Activated naive CD4-positive, alpha-beta T cell treated with anti-CD3 and anti-CD28 coated beads, Interleukin-2, amount 10 ng/mL, durations not matched to agents 7 days and 5 days (primary cell): ENCODE data around the gene TBX3.
A peak's percentile ranks its signal among the peaks of the same experiment; 100 is the strongest.

Experiments
- CTCF ChIA-PET: fragments of 350-600 bp; sonication (Branson Sonifier 250); formaldehyde crosslinking; loops from one replicate; lab custom pipeline; 2021; ENCODE audit warnings: antibody characterized with exemption; lab: Charles Lee
- DNase-seq: peaks from one replicate; pipeline ENCODE4 v3.0.0-alpha.2; 2020
- H3K27ac Mint-ChIP-seq: one replicate; pipeline ENCODE4 v1.8.0; 2021; ENCODE audit warnings: mild to moderate bottlenecking, moderate library complexity, mixed read lengths
- H3K27me3 Mint-ChIP-seq: one replicate; pipeline ENCODE4 v1.8.0; 2021; ENCODE audit warnings: mild to moderate bottlenecking, mixed read lengths
- H3K36me3 Mint-ChIP-seq: one replicate; pipeline ENCODE4 v1.8.0; 2021; ENCODE audit warnings: mixed read lengths
- H3K4me1 Mint-ChIP-seq: one replicate; pipeline ENCODE4 v1.8.0; 2021; ENCODE audit warnings: mixed read lengths
- H3K4me3 Mint-ChIP-seq: one replicate; pipeline ENCODE4 v1.8.0; 2021; ENCODE audit warnings: mild to moderate bottlenecking, moderate library complexity, mixed read lengths
- H3K9me3 Mint-ChIP-seq: one replicate; pipeline ENCODE4 v1.8.0; 2021; ENCODE audit warnings: mixed read lengths

The TBX3 gene

DNA sequence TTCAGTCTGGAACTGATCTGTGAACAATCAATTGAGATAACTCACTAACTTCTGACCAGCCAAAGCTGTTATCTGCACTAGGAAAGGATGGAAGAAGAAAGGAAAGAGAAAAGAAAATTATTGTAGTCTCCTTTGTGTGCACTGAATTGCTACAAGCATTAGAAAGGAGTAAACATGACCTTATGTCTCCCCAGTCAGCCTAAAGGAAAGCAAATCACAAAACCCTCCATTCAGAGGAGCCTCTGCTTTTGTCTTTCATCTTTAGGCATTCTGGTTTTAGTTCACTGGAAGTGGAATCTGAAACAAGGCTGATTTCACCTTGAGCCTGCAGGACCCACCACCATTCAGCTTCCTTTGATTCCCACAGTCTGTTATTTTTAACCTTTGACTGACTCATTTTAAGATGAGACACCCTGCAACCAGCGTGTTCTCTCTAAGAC is 26.0 kb downstream of the TBX3 start:
- Mint-ChIP-seq H3K4me1 (no peaks in the 10 kb centered on the region), H3K27ac (no peak overlapping the region), H3K36me3 (no peaks in the 10 kb centered on the region), H3K9me3 (no peaks in the 10 kb centered on the region), H3K4me3 (no peak overlapping the region), H3K27me3 (peaks cover 20% of the 10 kb centered on the region)
- CTCF ChIA-PET = no interaction called here
- no peak for DNase-seq

DNA sequence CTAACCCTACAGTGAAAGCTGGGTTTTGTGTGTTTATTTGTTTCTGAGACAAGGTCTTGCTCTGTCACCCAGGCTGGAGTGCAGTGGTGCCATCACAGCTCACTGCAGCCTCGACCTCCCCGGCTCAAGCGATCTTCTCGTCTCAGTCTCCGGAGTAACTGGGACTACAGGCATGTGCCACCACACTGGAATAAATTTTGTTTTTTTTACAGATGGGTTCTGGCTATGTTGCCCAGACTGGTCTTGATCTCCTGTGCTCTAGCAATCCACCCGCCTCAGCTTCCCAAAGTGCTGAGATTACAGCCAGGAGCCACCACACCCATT is 26.4 kb downstream of the TBX3 start:
- Mint-ChIP-seq H3K4me1 (no peaks in the 10 kb centered on the region), H3K9me3 (no peaks in the 10 kb centered on the region), H3K27ac (no peak overlapping the region), H3K4me3 (no peak overlapping the region), H3K36me3 (no peaks in the 10 kb centered on the region), H3K27me3 (peaks cover 15% of the 10 kb centered on the region)
- DNase-seq = no peak
- CTCF ChIA-PET = no interaction called here

DNA sequence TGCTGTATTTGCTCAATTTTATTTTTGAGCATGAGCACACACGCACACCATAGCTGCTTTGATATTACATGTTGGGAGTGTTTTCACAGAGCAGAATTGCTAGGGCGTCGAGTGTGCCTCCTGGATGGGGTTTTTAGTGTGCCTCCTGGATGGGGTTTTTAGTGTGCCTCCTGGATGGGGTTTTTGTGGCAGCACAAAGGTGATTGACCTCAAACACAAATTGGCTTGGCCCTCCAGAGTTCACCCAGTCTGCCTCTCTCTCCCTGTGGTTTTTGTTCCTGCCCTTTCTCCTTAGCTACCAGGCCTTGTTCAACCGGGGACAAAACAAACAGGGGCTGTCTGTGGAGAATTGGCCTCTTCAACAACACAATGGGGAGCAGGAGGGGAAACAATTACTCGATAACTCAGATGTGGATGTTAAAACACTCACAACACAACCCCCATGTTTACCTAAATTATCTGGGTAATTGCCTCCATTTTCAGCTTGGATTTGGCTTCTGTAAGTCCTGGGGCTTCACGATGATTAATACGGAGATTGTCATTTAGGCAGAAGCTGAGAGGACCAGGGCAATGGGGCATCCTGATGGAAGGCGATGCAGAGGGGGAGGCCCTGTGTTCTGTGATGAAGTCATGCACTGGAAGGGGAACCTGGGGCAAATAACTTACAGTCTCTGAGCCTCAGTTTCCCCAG is 26.9 kb downstream of the TBX3 start:
- no peak overlapping the region for H3K27ac Mint-ChIP-seq
- no peaks in the 10 kb centered on the region for H3K36me3 Mint-ChIP-seq
- no peaks in the 10 kb centered on the region for H3K9me3 Mint-ChIP-seq
- peaks cover 15% of the 10 kb centered on the region for H3K27me3 Mint-ChIP-seq
- H3K4me1 Mint-ChIP-seq = no peaks in the 10 kb centered on the region
- H3K4me3 Mint-ChIP-seq = no peak overlapping the region
- no peak for DNase-seq
- CTCF ChIA-PET = interaction anchor here (1.3 kb wide), 1 partner anchor 27 kb away, joined by 4 read pairs; no protein-coding TSS in a partner anchor

GRCh38 chr12:114655934-114656749 is 27.8 kb downstream of the TBX3 start:
- H3K4me3 Mint-ChIP-seq = no peak overlapping the region
- H3K9me3 Mint-ChIP-seq = no peaks in the 10 kb centered on the region
- peaks cover 14% of the 10 kb centered on the region for H3K27me3 Mint-ChIP-seq
- H3K27ac Mint-ChIP-seq = no peak overlapping the region
- H3K36me3 Mint-ChIP-seq = no peaks in the 10 kb centered on the region
- CTCF ChIA-PET = interaction anchor here (1.3 kb wide), 1 partner anchor 26 kb away, joined by 4 read pairs; no protein-coding TSS in a partner anchor
- no peak for DNase-seq
- H3K4me1 Mint-ChIP-seq = no peaks in the 10 kb centered on the region

DNA sequence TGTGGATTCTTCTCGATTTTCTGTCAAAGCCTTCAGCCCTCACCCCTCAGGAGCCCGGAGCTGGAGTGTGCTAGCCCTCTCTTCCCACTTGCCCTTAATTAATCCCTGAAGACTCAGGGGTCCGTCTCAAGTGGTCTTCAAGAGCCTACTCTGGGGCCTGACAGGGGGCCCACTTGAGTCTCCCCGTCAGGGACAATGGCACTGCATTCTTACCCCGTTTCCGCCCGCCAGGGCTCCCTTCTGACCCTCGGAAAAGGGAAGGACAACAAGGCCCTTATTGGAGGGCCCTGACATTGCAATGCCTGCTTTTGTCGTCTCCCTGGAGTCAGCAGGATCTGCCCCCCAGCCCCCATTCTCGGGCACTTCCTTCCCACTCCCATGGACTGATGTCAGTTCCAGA is 34.4 kb downstream of the TBX3 start:
- no peak for DNase-seq
- Mint-ChIP-seq H3K4me3 (no peak overlapping the region), H3K27me3 (no peaks in the 10 kb centered on the region), H3K27ac (no peak overlapping the region), H3K4me1 (no peaks in the 10 kb centered on the region), H3K36me3 (no peaks in the 10 kb centered on the region), H3K9me3 (no peaks in the 10 kb centered on the region)
- CTCF ChIA-PET = no interaction called here

DNA sequence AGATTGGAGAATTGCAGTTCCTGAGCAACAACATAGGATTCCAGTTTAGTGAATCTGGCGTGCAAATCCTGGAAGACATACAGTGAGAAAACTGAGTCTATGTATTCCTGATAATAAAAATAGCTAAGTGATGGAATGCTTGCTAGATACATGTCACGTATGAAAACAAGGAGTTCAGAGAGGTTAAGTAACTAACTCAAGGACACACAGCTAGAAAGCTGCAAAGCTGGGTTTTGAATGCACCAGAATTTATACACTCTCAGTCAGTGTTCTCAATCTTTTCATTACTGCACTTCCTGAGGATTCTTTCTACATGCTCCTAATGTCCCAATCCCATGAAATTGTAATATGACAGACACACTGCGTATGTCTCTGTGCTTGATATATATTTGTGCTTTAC is 35.3 kb downstream of the TBX3 start:
- no peaks in the 10 kb centered on the region for H3K36me3 Mint-ChIP-seq
- no peak overlapping the region for H3K4me3 Mint-ChIP-seq
- H3K27me3 Mint-ChIP-seq = no peaks in the 10 kb centered on the region
- H3K9me3 Mint-ChIP-seq = no peaks in the 10 kb centered on the region
- CTCF ChIA-PET = no interaction called here
- no peak overlapping the region for H3K27ac Mint-ChIP-seq
- H3K4me1 Mint-ChIP-seq = no peaks in the 10 kb centered on the region
- no peak for DNase-seq

- Mint-ChIP-seq H3K27me3 (no peaks in the 10 kb centered on the region), H3K27ac (no peak overlapping the region), H3K36me3 (no peaks in the 10 kb centered on the region), H3K4me3 (no peak overlapping the region), H3K9me3 (no peaks in the 10 kb centered on the region), H3K4me1 (no peaks in the 10 kb centered on the region)
- CTCF ChIA-PET = no interaction called here
- no peak for DNase-seq
Observed at GRCh38 chr12:114638790-114639435, 45.1 kb downstream of the TBX3 start.

DNA sequence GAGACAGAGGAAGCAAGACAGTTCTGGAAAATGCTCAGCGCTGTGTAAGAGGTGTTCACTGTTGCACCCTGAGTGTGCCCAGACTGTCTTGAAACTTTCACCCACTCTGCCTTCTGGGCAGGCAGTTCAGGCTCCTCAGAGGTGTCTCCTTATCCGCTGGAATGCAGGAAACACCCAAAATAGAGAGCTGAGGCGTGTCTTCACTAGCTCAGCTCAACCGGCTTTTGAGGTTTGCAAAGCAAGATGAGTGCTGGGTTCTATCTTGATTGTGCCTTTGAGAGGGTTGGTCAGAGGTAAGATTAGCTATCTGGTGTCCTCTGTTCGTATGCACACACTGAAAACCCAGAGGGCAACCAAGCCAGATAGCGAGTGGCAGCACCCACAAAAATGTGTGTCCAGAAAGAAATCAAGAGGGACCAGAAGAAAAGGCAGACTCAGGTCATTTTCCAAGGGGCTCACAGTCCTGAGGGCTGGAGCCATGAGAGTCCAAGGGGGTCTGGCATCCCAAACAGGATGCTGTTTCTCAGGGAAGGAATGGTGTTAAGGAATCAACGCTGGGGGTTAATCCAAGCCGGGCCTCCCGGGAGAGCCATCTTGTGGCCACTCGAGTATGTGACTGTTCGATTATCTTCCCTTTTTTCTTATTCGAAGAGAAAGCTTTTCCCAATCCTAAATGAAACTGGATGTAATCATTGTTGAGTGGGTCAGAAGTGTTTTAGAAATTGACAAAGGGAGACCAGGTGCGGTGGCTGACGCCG is 47.1 kb downstream of the TBX3 start:
- CTCF ChIA-PET = no interaction called here
- H3K4me3 Mint-ChIP-seq = no peak overlapping the region
- no peak overlapping the region for H3K27ac Mint-ChIP-seq
- no peaks in the 10 kb centered on the region for H3K4me1 Mint-ChIP-seq
- no peaks in the 10 kb centered on the region for H3K27me3 Mint-ChIP-seq
- DNase-seq = no peak
- H3K36me3 Mint-ChIP-seq = no peaks in the 10 kb centered on the region
- H3K9me3 Mint-ChIP-seq = no peaks in the 10 kb centered on the region

- H3K4me3 Mint-ChIP-seq = no peak overlapping the region
- H3K4me1 Mint-ChIP-seq = no peaks in the 10 kb centered on the region
- no peak for DNase-seq
- no peak overlapping the region for H3K27ac Mint-ChIP-seq
- H3K27me3 Mint-ChIP-seq = no peaks in the 10 kb centered on the region
- CTCF ChIA-PET = no interaction called here
- H3K9me3 Mint-ChIP-seq = no peaks in the 10 kb centered on the region
- H3K36me3 Mint-ChIP-seq = no peaks in the 10 kb centered on the region
Observed at GRCh38 chr12:114631242-114631641, 52.7 kb downstream of the TBX3 start.

DNA sequence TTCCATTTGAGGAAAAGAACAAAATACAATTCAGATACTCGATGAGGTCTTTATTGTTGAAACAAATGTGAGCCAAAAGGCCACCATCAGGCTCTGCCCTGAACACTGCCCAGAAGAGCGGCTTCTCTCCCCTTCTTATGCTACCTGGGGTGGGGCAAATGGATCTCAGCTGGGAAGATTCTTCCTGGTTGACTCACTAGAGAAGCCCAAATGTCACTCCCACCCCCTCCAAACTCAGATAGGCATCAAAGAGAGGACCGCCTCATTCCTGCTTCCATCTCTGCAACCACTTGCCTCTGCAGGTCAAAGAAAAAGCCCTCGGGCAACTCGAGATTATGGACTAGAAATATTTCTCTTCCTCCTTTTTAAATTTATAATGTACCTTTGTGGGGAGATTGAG is 55.8 kb downstream of the TBX3 start:
- no peak for DNase-seq
- H3K9me3 Mint-ChIP-seq = no peaks in the 10 kb centered on the region
- H3K4me3 Mint-ChIP-seq = no peak overlapping the region
- no peaks in the 10 kb centered on the region for H3K36me3 Mint-ChIP-seq
- CTCF ChIA-PET = no interaction called here
- no peaks in the 10 kb centered on the region for H3K27me3 Mint-ChIP-seq
- H3K27ac Mint-ChIP-seq = no peak overlapping the region
- no peaks in the 10 kb centered on the region for H3K4me1 Mint-ChIP-seq

DNA sequence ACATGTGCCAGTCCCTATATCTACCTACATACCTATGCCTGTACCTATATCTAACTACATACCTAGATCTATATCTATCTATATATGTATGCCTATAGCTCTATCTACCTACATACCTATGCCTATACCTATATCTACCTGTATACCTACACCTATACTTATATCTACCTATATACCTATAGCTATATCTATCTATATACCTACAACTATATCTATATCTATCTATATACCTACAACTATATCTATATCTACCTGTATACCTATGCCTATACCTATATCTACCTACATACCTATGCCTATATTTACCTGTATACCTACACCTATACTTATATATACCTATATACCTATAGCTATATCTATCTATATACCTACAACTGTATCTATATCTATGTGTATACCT is 56.6 kb downstream of the TBX3 start:
- CTCF ChIA-PET = no interaction called here
- Mint-ChIP-seq H3K4me3 (no peak overlapping the region), H3K36me3 (no peaks in the 10 kb centered on the region), H3K27ac (no peak overlapping the region), H3K4me1 (no peaks in the 10 kb centered on the region), H3K9me3 (no peaks in the 10 kb centered on the region), H3K27me3 (no peaks in the 10 kb centered on the region)
- no peak for DNase-seq

DNA sequence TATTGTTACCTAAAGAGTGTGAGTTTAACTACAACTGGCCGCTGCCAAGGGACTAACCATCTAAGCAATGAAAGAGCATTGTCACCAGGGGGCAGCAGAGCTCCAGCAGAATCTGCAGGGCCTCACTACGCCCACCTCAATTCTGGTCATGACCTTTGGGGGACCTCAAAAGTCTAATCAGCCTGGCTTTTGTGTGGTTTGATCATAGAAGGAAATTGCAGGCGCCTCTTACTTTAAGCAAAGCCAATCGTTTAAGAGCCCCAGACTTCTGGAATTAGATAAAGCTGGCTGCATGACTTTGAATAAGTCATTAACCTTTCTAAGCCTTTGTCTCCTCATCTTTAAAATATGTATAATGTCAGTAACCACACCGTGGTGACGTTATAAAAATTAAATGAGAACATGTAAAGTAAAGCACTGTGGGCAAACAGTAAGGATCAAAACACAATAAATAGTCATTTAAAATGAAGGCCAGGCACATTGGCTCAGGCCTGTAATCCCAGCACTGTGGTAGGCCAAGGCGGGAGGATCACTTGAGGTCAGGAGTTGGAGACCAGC is 58.6 kb downstream of the TBX3 start:
- Mint-ChIP-seq H3K4me3 (no peak overlapping the region), H3K9me3 (no peaks in the 10 kb centered on the region), H3K4me1 (no peaks in the 10 kb centered on the region), H3K36me3 (no peaks in the 10 kb centered on the region), H3K27me3 (no peaks in the 10 kb centered on the region), H3K27ac (no peak overlapping the region)
- peak; percentile 45 for DNase-seq
- CTCF ChIA-PET = interaction anchor here (2.3 kb wide), 1 partner anchor 14 kb away, joined by 8 read pairs; no protein-coding TSS in a partner anchor

DNA sequence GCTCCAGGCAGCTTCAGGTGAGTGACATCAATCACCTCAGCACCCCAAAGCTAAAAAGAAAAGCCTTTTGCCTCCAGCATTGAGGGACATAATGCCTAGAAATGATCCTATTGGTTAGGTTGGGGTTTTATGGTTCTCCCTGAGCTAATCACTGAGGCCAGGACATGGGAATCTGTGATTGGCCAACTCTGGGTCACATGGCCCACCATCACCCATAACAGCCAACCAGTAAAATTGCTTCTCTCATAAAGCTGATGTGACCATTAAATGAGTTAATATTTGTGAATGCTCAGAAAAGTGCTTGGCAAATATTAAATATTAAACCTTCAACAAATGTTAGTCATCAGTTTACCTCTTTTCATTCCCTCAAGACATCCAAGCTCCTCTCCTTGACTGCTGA is 60.2 kb downstream of the TBX3 start:
- CTCF ChIA-PET = interaction anchor here (2.3 kb wide), 1 partner anchor 13 kb away, joined by 8 read pairs; no protein-coding TSS in a partner anchor
- no peak overlapping the region for H3K27ac Mint-ChIP-seq
- no peaks in the 10 kb centered on the region for H3K9me3 Mint-ChIP-seq
- H3K27me3 Mint-ChIP-seq = no peaks in the 10 kb centered on the region
- no peaks in the 10 kb centered on the region for H3K36me3 Mint-ChIP-seq
- no peak for DNase-seq
- no peak overlapping the region for H3K4me3 Mint-ChIP-seq
- no peaks in the 10 kb centered on the region for H3K4me1 Mint-ChIP-seq
